ENCODE results near the gene DBNL. TPM values are rescaled to one million over a fixed set of nuclear protein-coding genes. Genes with fewer than 3 reads are reported as not detected.

DBNL gene
- total and polyA plus RNA-seq, 11 donors, result 29.9 to 86.3 (median 42.9) TPM

DNA sequence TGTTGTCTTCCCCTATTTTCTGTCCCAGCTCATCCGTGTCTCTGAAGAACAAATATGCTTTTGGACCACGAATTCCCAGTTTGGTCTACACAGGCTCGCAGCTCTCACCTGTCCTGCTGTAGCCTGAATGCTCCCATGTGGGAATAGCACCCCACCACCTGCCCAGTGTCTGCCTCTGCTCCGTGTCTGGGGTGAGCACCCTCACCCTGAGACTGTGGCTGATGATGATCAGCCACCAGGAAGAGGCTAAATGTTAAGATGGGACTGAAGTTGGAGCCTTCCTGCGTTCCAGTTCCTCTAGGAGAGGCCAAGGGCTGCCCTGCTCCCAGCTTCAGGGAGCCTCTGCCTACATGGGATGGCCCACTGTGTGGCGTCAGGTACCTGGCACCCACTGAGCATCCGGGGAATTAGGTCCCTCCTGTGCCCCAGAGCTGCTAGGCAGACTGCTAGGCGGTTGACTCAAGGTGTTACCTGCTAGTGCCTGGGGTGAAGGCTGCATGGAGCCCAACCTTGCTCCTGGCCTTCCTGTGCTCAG is 17.2 kb downstream of the DBNL start:
- peak overlapping the region in 5 of 12 donors; percentile 76 to 91 (median 87) for H3K27ac ChIP-seq
- TF ChIP-seq, protein P1, sequence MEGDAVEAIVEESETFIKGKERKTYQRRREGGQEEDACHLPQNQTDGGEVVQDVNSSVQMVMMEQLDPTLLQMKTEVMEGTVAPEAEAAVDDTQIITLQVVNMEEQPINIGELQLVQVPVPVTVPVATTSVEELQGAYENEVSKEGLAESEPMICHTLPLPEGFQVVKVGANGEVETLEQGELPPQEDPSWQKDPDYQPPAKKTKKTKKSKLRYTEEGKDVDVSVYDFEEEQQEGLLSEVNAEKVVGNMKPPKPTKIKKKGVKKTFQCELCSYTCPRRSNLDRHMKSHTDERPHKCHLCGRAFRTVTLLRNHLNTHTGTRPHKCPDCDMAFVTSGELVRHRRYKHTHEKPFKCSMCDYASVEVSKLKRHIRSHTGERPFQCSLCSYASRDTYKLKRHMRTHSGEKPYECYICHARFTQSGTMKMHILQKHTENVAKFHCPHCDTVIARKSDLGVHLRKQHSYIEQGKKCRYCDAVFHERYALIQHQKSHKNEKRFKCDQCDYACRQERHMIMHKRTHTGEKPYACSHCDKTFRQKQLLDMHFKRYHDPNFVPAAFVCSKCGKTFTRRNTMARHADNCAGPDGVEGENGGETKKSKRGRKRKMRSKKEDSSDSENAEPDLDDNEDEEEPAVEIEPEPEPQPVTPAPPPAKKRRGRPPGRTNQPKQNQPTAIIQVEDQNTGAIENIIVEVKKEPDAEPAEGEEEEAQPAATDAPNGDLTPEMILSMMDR (IDR thresholded peaks at IDR 0.05), result no peak
- no peak for TF ChIP-seq POLR2A (IDR thresholded peaks at IDR 0.05)
- 61 to 85% (median 81%) methylated on average over 6 to 8 of the region's 8 CpGs for WGBS, 4 donors
- H3K4me3 ChIP-seq, result no peak overlapping the region
- peaks cover 0 to 69% (median 29%) of the 10 kb centered on the region in 12 donors for H3K4me1 ChIP-seq
- no peaks in the 10 kb centered on the region for H3K27me3 ChIP-seq
- peaks cover 2 to 61% (median 52%) of the 10 kb centered on the region in 9 donors for H3K36me3 ChIP-seq
- ATAC-seq (no peak), DNase-seq (peak in 1 of 5 donors; percentile 33)
- H3K9me3 ChIP-seq, result no peaks in the 10 kb centered on the region
- intact Hi-C loops (cut with DNase I), result no loop called here

DNA sequence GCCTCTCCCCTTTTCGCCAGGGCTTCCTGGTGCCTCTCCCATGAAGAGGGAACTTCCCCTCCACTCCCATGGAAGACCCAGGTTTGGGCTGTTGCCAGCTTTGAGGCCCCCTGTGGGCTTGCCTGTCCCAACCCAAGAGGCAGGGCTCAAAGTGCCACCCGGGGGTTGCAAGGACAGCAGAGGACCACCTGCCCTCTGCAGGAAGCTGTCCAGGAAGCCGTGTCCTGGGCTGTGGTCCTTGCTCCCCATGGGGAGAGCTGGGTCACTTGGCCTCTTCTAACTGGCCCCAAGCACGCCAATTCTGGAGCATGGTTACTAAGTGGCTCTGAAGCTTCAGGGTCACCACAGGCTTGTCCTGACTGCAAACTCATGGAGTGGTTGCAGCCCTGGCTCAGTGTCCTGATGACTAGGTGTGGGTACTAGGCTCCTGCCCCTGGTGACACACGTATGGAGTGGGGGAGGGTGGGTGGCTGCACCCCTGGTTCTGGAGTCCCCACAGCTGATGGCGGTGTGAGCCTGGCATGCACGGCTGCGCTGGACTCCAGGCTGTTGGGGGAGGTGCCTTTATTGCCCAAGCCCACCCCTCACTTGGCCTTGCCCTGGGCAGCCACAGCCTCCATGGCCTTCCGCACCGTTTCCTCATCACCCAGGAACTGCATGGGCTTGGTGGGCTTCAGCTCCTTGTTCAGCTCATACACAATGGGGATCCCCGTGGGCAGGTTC is 17.8 kb downstream of the DBNL start:
- H3K4me3 ChIP-seq, result no peak overlapping the region
- 60 to 80% (median 77%) methylated on average over 4 to 11 of the region's 11 CpGs for WGBS, 4 donors

DNA sequence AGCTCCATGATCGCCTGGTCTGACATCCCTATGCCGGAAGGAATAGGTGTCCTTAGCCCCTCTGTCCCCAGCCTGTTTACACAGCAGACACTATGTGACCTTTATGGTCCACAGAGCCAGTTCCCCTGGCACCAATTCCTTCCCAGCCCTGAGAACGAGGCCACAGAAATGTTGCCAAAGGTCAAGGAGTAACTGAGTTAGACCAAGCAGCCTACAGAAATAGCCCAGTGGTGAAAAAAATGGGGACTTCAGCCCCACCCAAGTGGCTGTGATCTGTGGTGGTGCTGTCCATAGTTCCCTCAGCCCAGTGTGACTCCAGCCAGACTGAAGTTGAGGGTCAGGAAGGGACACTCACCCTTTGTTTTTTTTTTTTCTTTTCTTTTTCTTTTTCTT is 18.4 kb downstream of the DBNL start:
- 49 to 58% (median 55%) methylated on average over 3 of the region's 3 CpGs for WGBS, 4 donors
- intact Hi-C loops (cut with DNase I), result no loop called here

More for the DNA sequence above, 17.8 kb downstream of the DBNL start:
- Histone ChIP-seq H3K36me3 (peaks cover 2 to 55% (median 46%) of the 10 kb centered on the region in 9 donors), H3K4me1 (peaks cover 0 to 69% (median 32%) of the 10 kb centered on the region in 12 donors), H3K9me3 (no peaks in the 10 kb centered on the region), H3K27ac (peak overlapping the region in 8 of 12 donors; percentile 76 to 91 (median 88)), H3K27me3 (no peaks in the 10 kb centered on the region)
- TF ChIP-seq, protein P1 (IDR thresholded peaks at IDR 0.05), result no peak
- TF ChIP-seq POLR2A (IDR thresholded peaks at IDR 0.05), result no peak
- intact Hi-C loops (cut with DNase I), result no loop called here
- peak in 2 of 5 donors; percentile 31 to 64 for DNase-seq
- no peak for ATAC-seq

DNA sequence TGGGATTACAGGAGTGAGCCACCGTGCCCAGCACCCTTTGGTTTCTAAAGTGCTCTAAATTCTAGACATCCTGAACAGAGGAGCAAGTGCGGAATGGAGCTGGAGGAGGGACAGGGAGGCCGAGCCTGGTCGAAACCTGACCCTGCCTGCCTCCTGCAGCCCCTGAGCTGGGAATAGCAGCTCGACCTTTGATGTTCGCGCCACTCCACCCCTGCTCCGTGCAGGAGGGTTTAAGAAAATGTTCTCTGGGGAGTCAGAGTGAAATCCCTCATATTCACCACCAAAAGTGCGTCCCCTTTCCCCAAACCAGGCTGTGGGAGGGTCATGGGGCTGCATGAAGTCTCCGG is 19.0 kb downstream of the DBNL start:
- TF ChIP-seq, protein P1 (IDR thresholded peaks at IDR 0.05), result no peak
- TF ChIP-seq POLR2A (IDR thresholded peaks at IDR 0.05), result no peak
- Histone ChIP-seq H3K27me3 (no peaks in the 10 kb centered on the region), H3K4me3 (peak overlapping the region; percentile 31 to 64 (median 54)), H3K36me3 (peaks cover 2 to 43% (median 34%) of the 10 kb centered on the region in 9 donors), H3K4me1 (peaks cover 0 to 79% (median 32%) of the 10 kb centered on the region in 12 donors), H3K27ac (peak overlapping the region in 10 of 12 donors; percentile 41 to 91 (median 85)), H3K9me3 (no peaks in the 10 kb centered on the region)
- ATAC-seq (no peak), DNase-seq (peak in 1 of 5 donors; percentile 25)
- intact Hi-C loops (cut with DNase I), result no loop called here
- 24 to 42% (median 36%) methylated on average over 10 of the region's 10 CpGs for WGBS, 4 donors

More for the DNA sequence above, 18.4 kb downstream of the DBNL start:
- DNase-seq, result peak in 2 of 5 donors; percentile 45 to 46
- Histone ChIP-seq H3K9me3 (no peaks in the 10 kb centered on the region), H3K36me3 (peaks cover 2 to 49% (median 40%) of the 10 kb centered on the region in 9 donors), H3K4me3 (peak overlapping the region in 3 of 12 donors; percentile 53 to 64 (median 53)), H3K27me3 (no peaks in the 10 kb centered on the region), H3K4me1 (peaks cover 0 to 75% (median 32%) of the 10 kb centered on the region in 12 donors), H3K27ac (peak overlapping the region in 10 of 12 donors; percentile 41 to 91 (median 85))
- peak in 3 of 4 donors; percentile 0 to 7 (median 3) for ATAC-seq
- TF ChIP-seq POLR2A (IDR thresholded peaks at IDR 0.05), result no peak
- TF ChIP-seq, protein P1 (IDR thresholded peaks at IDR 0.05), result no peak
